Keratinocyte (primary cell): ENCODE data around the gene HBZ. TPM values are rescaled to one million over a fixed set of nuclear protein-coding genes. Genes with fewer than 3 reads are reported as not detected.

ENCODE experiments used
- DNase-seq: peaks from one replicate; pipeline ENCODE4 v3.0.0-alpha.2; 2011; ENCODE audit warnings: low read depth, missing footprints, low spot score
- FAIRE-seq: peaks from 2 replicates; lab custom pipeline; 2011; peaks lifted over from hg19 to GRCh38; lab: Jason Lieb, UNC
- H2AFZ ChIP-seq: 2 replicates; pipeline ENCODE4 v1.6.0; 2012; ENCODE audit warnings: low read length, control low read depth, inconsistent platforms; ENCODE audit not compliant: control insufficient read depth
- H3K27ac ChIP-seq: 2 replicates; pipeline ENCODE4 v1.5.1; 2011; ENCODE audit warnings: low read length; ENCODE audit not compliant: control insufficient read depth, insufficient read depth
- H3K27me3 ChIP-seq: 3 replicates; pipeline ENCODE4 v1.6.0; 2011; ENCODE audit warnings: low read length; ENCODE audit not compliant: control insufficient read depth, insufficient read depth; ENCODE audit errors: extremely low read depth
- H3K36me3 ChIP-seq, 2 experiments: 2 replicates in 1 of 2; 3 replicates in 1 of 2; pipeline ENCODE4 v1.5.1; 2011; ENCODE audit warnings: low read length in 2 of 2, mild to moderate bottlenecking in 1 of 2; ENCODE audit not compliant: control insufficient read depth in 2 of 2, insufficient read depth in 2 of 2; ENCODE audit errors: extremely low read depth in 1 of 2
- H3K4me1 ChIP-seq: 3 replicates; pipeline ENCODE4 v1.5.1; 2011; ENCODE audit warnings: low read length; ENCODE audit not compliant: control insufficient read depth, insufficient read depth; ENCODE audit errors: extremely low read depth
- H3K4me2 ChIP-seq: 3 replicates; pipeline ENCODE4 v1.6.0; 2011; ENCODE audit warnings: low read depth, low read length; ENCODE audit not compliant: control insufficient read depth, insufficient read depth; ENCODE audit errors: extremely low read depth
- H3K4me3 ChIP-seq, 3 experiments: fragments of 200-600 bp in 1 of 3; sonication (generic) in 1 of 3; 2 replicates in 2 of 3; 3 replicates in 1 of 3; pipeline ENCODE4 v1.5.1; 2011 to 2016; ENCODE audit warnings: low read length in 3 of 3, mild to moderate bottlenecking in 3 of 3, control low read depth in 2 of 3, inconsistent platforms in 1 of 3, low read depth in 1 of 3, mixed read lengths in 1 of 3, mixed run types in 1 of 3, moderate library complexity in 1 of 3; ENCODE audit not compliant: control insufficient read depth in 2 of 3, insufficient read depth in 2 of 3; ENCODE audit errors: extremely low read depth in 1 of 3
- H3K79me2 ChIP-seq: 2 replicates; pipeline ENCODE4 v1.6.0; 2012; ENCODE audit warnings: low read length; ENCODE audit not compliant: control insufficient read depth, insufficient read depth
- H3K9ac ChIP-seq: 3 replicates; pipeline ENCODE4 v1.6.0; 2011; ENCODE audit warnings: low read length; ENCODE audit not compliant: control insufficient read depth, insufficient read depth; ENCODE audit errors: extremely low read depth
- H3K9me1 ChIP-seq: 3 replicates; pipeline ENCODE4 v1.6.0; 2011; ENCODE audit warnings: low read length; ENCODE audit not compliant: control insufficient read depth, insufficient read depth; ENCODE audit errors: extremely low read depth
- H3K9me3 ChIP-seq: 2 replicates; pipeline ENCODE4 v1.5.1; 2012; ENCODE audit warnings: low read depth, low read length; ENCODE audit not compliant: control insufficient read depth
- H4K20me1 ChIP-seq: 3 replicates; pipeline ENCODE4 v1.6.0; 2011; ENCODE audit warnings: low read length; ENCODE audit not compliant: control insufficient read depth, insufficient read depth; ENCODE audit errors: extremely low read depth
- EZH2 ChIP-seq: IDR thresholded peaks from one replicate; pipeline ENCODE4 v1.6.1; 2012; ENCODE audit warnings: inconsistent platforms, mild to moderate bottlenecking, low read length, moderate library complexity
- dilution Hi-C: fragments of 300-500 bp; cut with MboI; formaldehyde crosslinking; loops from one replicate; pipeline ENCODE4 v1.7.0; 2020; ENCODE audit warnings: low sequenced_read_pairs; ENCODE audit not compliant: extremely low pct_ligation_motif_present
- polyA plus RNA-seq, 5 experiments: library from polyadenylated mRNA; depleted of rRNA in 3 of 5; stranded (reverse) in 3 of 5; stranded (forward) in 1 of 5; unstranded in 1 of 5; fragments of >200 nt; gene quantifications; 1 replicate in 1 of 5; 2 replicates in 3 of 5; 3 replicates in 1 of 5; pipeline versions ENCODE4 v1.2.1 to v1.2.3, GENCODE V29; 2011 to 2012; ENCODE audit warnings: missing spikeins in 2 of 5, low read depth in 1 of 5, low replicate concordance in 1 of 5
- TF ChIP-seq, protein P1 (sequence below), 3 experiments: IDR thresholded peaks in 1 of 3; conservative IDR thresholded peaks in 1 of 3; optimal IDR thresholded peaks in 1 of 3; 2 replicates in 2 of 3; 3 replicates in 1 of 3; pipeline versions ENCODE3 to v1.5.1; 2011; ENCODE audit warnings: low read length in 3 of 3, mild to moderate bottlenecking in 3 of 3, moderate library complexity in 2 of 3, control low read depth in 1 of 3, inconsistent platforms in 1 of 3; ENCODE audit not compliant: insufficient read depth in 2 of 3; ENCODE audit errors: extremely low read depth in 1 of 3

Gene HBZ
- polyA plus RNA-seq, 1 donor (not counting 4 experiments of a cell fraction or from before 2014, with no cell fraction given) = not detected

DNA sequence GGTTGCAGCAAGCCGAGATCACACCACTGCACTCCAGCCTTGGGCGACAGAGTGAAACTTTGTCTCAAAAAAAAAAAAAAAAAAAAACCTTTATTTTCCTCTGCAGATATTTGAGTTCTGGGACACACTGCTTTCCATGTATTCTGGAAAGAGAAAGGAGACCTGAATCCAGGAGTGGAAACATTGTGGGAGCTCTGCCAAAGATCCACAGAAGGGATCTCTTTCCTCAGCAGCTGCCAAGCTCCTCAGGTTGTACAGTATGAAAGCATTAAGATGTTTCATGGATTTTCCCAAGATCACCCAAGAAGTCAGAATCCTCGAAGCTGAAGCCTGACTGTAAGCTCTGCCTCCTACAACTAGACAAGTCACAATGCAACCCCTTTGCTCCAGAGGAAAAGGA lies 27.4 kb upstream of the HBZ start:
- H3K4me2 ChIP-seq = no peak overlapping the region
- no peak overlapping the region for H3K4me3 ChIP-seq
- no peaks in the 10 kb centered on the region for H3K9me3 ChIP-seq
- no peaks in the 10 kb centered on the region for H3K9me1 ChIP-seq
- peaks cover 8% of the 10 kb centered on the region in 2 experiments for H3K36me3 ChIP-seq
- no peak overlapping the region for H3K27ac ChIP-seq
- no peak overlapping the region for H3K9ac ChIP-seq
- no peaks in the 10 kb centered on the region for H3K79me2 ChIP-seq
- H4K20me1 ChIP-seq = peaks cover 2% of the 10 kb centered on the region
- dilution Hi-C loops = no loop called here
- H3K4me1 ChIP-seq = no peaks in the 10 kb centered on the region
- no peaks in the 10 kb centered on the region for H3K27me3 ChIP-seq
- TF ChIP-seq, protein P1, sequence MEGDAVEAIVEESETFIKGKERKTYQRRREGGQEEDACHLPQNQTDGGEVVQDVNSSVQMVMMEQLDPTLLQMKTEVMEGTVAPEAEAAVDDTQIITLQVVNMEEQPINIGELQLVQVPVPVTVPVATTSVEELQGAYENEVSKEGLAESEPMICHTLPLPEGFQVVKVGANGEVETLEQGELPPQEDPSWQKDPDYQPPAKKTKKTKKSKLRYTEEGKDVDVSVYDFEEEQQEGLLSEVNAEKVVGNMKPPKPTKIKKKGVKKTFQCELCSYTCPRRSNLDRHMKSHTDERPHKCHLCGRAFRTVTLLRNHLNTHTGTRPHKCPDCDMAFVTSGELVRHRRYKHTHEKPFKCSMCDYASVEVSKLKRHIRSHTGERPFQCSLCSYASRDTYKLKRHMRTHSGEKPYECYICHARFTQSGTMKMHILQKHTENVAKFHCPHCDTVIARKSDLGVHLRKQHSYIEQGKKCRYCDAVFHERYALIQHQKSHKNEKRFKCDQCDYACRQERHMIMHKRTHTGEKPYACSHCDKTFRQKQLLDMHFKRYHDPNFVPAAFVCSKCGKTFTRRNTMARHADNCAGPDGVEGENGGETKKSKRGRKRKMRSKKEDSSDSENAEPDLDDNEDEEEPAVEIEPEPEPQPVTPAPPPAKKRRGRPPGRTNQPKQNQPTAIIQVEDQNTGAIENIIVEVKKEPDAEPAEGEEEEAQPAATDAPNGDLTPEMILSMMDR (optimal IDR thresholded peaks at IDR 0.05 in 1 of 3, IDR thresholded peaks at IDR 0.05 in 1 of 3, conservative IDR thresholded peaks at IDR 0.05 in 1 of 3; ENCODE audit: extremely low read depth in 1 of 3, insufficient read depth in 2 of 3, low read length in 3 of 3) = no peak
- no peak for TF ChIP-seq EZH2
- DNase-seq = no peak
- H2AFZ ChIP-seq = no peak overlapping the region
- no peak for FAIRE-seq

DNA sequence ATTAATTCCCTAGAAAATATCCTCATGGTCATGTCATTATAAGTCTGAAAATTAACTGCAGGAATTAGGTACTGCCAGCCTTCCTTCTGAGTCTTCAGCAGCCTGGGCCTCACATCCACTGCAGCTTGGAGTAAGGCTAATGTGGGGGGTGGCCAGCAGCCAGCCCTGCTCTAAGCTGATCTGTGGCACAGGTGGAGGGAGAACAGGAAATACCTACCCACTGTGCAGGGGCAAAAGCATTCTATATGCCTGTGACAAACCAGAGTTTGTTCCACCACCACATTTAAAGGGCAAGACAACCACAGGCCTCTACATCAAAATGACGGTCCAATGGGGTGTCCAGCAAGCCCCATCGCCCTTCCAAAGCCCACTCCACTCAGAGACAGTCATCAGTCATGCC lies 23.4 kb upstream of the HBZ start:
- H3K36me3 ChIP-seq = peaks cover 4 to 7% of the 10 kb centered on the region in 2 experiments
- no peak for TF ChIP-seq EZH2
- TF ChIP-seq, protein P1 (optimal IDR thresholded peaks at IDR 0.05 in 1 of 3, IDR thresholded peaks at IDR 0.05 in 1 of 3, conservative IDR thresholded peaks at IDR 0.05 in 1 of 3; ENCODE audit: extremely low read depth in 1 of 3, insufficient read depth in 2 of 3, low read length in 3 of 3) = no peak
- H2AFZ ChIP-seq = no peak overlapping the region
- peaks cover 2% of the 10 kb centered on the region for H4K20me1 ChIP-seq
- no peaks in the 10 kb centered on the region for H3K4me1 ChIP-seq
- H3K27me3 ChIP-seq = no peaks in the 10 kb centered on the region
- DNase-seq = no peak
- no peak overlapping the region for H3K9ac ChIP-seq
- H3K27ac ChIP-seq = no peak overlapping the region
- dilution Hi-C loops = no loop called here
- H3K9me3 ChIP-seq = no peaks in the 10 kb centered on the region
- FAIRE-seq = no peak
- no peak overlapping the region for H3K4me2 ChIP-seq
- peaks cover 22% of the 10 kb centered on the region for H3K79me2 ChIP-seq
- H3K9me1 ChIP-seq = no peaks in the 10 kb centered on the region
- no peak overlapping the region for H3K4me3 ChIP-seq
